Embryonic facial prominence (tissue), 1 donor: ENCODE measurements around the gene ATP2C2.
"Not testable (repeated sequence)": the region's sequence is repeated elsewhere in the genome, so short reads cannot be mapped to it uniquely, and the experiment has no call there.

Source experiments
- DNase-seq: peaks from one replicate; pipeline ENCODE4 v3.0.0-alpha.2; 2016; ENCODE audit errors: extremely low spot score

ATP2C2 gene

GRCh38 chr16:84450176-84450865 is 82.0 kb downstream of the ATP2C2 start:
- no peak for DNase-seq

GRCh38 chr16:84451010-84451676 is 82.8 kb downstream of the ATP2C2 start:
- DNase-seq, result not testable (repeated sequence)

GRCh38 chr16:84451781-84452180 is 83.4 kb downstream of the ATP2C2 start:
- DNase-seq, result no peak

GRCh38 chr16:84453061-84453752 is 84.9 kb downstream of the ATP2C2 start:
- DNase-seq, result no peak

- no peak for DNase-seq
These were observed 86.3 kb downstream of the ATP2C2 start for GRCh38 chr16:84454611-84455010.

GRCh38 chr16:84455031-84455430 is 86.7 kb downstream of the ATP2C2 start:
- no peak for DNase-seq

GRCh38 chr16:84458606-84459532 is 90.5 kb downstream of the ATP2C2 start:
- no peak for DNase-seq

- DNase-seq, result no peak
These were observed 91.2 kb downstream of the ATP2C2 start for GRCh38 chr16:84459533-84459894.

- no peak for DNase-seq
These were observed 91.6 kb downstream of the ATP2C2 start for GRCh38 chr16:84459941-84460405.

GRCh38 chr16:84460406-84461028 is 92.2 kb downstream of the ATP2C2 start:
- DNase-seq, result no peak

GRCh38 chr16:84461029-84461412 is 92.7 kb downstream of the ATP2C2 start:
- DNase-seq, result no peak

- no peak for DNase-seq
These were observed 93.3 kb downstream of the ATP2C2 start for GRCh38 chr16:84461413-84462295.

- no peak for DNase-seq
These were observed 94.2 kb downstream of the ATP2C2 start for GRCh38 chr16:84462296-84463210.

GRCh38 chr16:84463221-84463620 is 94.9 kb downstream of the ATP2C2 start:
- no peak for DNase-seq

GRCh38 chr16:84464116-84464515 is 95.8 kb downstream of the ATP2C2 start:
- no peak for DNase-seq

- no peak for DNase-seq
These were observed 96.8 kb downstream of the ATP2C2 start for GRCh38 chr16:84465154-84465553.

GRCh38 chr16:84466692-84467091 is 98.4 kb downstream of the ATP2C2 start:
- no peak for DNase-seq

GRCh38 chr16:84467256-84467655 is 98.9 kb downstream of the ATP2C2 start:
- no peak for DNase-seq

GRCh38 chr16:84467709-84468108 is 99.4 kb downstream of the ATP2C2 start:
- DNase-seq, result no peak
